ENCODE measurements around the gene MYLK4.

Gene MYLK4

GRCh38 chr6:2656460-2657079 is 94.2 kb downstream of the MYLK4 start:
- DNase-seq: no peak
- peaks cover 0 to 7% (median 3%) of the 10 kb centered on the region in 4 donors for H3K4me1 ChIP-seq
- no peaks in the 10 kb centered on the region for H3K36me3 ChIP-seq
- peaks cover 0 to 5% (median 0%) of the 10 kb centered on the region in 3 donors for H3K9me3 ChIP-seq
- H3K4me3 ChIP-seq: no peak overlapping the region
- H3K27ac ChIP-seq: no peak overlapping the region
- no peaks in the 10 kb centered on the region for H3K27me3 ChIP-seq
- no peak for TF ChIP-seq CTCF (IDR thresholded peaks at IDR 0.05)
- intact Hi-C loops (cut with DNase I; ENCODE audit: low total_unique reads): no loop called here

- Histone ChIP-seq H3K9me3 (peaks cover 0 to 5% (median 0%) of the 10 kb centered on the region in 3 donors), H3K27me3 (no peaks in the 10 kb centered on the region), H3K36me3 (no peaks in the 10 kb centered on the region), H3K4me3 (no peak overlapping the region), H3K27ac (no peak overlapping the region), H3K4me1 (peaks cover 0 to 7% (median 3%) of the 10 kb centered on the region in 4 donors)
- no peak for TF ChIP-seq CTCF (IDR thresholded peaks at IDR 0.05)
- no peak for DNase-seq
- intact Hi-C loops (cut with DNase I; ENCODE audit: low total_unique reads): no loop called here
These were observed 94.8 kb downstream of the MYLK4 start for GRCh38 chr6:2655844-2656433.

GRCh38 chr6:2653369-2654032 is 97.2 kb downstream of the MYLK4 start:
- intact Hi-C loops (cut with DNase I; ENCODE audit: low total_unique reads): no loop called here
- Histone ChIP-seq H3K27ac (no peak overlapping the region), H3K9me3 (peaks cover 0 to 5% (median 0%) of the 10 kb centered on the region in 3 donors), H3K27me3 (no peaks in the 10 kb centered on the region), H3K4me1 (peaks cover 0 to 7% (median 3%) of the 10 kb centered on the region in 4 donors), H3K4me3 (no peak overlapping the region), H3K36me3 (no peaks in the 10 kb centered on the region)
- DNase-seq: no peak
- no peak for TF ChIP-seq CTCF (IDR thresholded peaks at IDR 0.05)

GRCh38 chr6:2652611-2653010 is 98.1 kb downstream of the MYLK4 start:
- H3K9me3 ChIP-seq: peaks cover 0 to 5% (median 0%) of the 10 kb centered on the region in 3 donors
- peaks cover 0 to 7% (median 3%) of the 10 kb centered on the region in 4 donors for H3K4me1 ChIP-seq
- DNase-seq: no peak
- H3K27me3 ChIP-seq: no peaks in the 10 kb centered on the region
- intact Hi-C loops (cut with DNase I; ENCODE audit: low total_unique reads): no loop called here
- no peak overlapping the region for H3K4me3 ChIP-seq
- TF ChIP-seq CTCF (IDR thresholded peaks at IDR 0.05): no peak
- H3K27ac ChIP-seq: no peak overlapping the region
- no peaks in the 10 kb centered on the region for H3K36me3 ChIP-seq

GRCh38 chr6:2651961-2652360 is 98.8 kb downstream of the MYLK4 start:
- TF ChIP-seq CTCF (IDR thresholded peaks at IDR 0.05): no peak
- no peaks in the 10 kb centered on the region for H3K36me3 ChIP-seq
- H3K4me3 ChIP-seq: no peak overlapping the region
- peaks cover 0 to 12% (median 3%) of the 10 kb centered on the region in 4 donors for H3K4me1 ChIP-seq
- H3K27me3 ChIP-seq: no peaks in the 10 kb centered on the region
- intact Hi-C loops (cut with DNase I; ENCODE audit: low total_unique reads): no loop called here
- no peak overlapping the region for H3K27ac ChIP-seq
- H3K9me3 ChIP-seq: peaks cover 0 to 5% (median 0%) of the 10 kb centered on the region in 3 donors
- DNase-seq: no peak
